Activated B cell treated with CpG ODN at 0.5 μM for 24 hours (primary cell): ENCODE results near the gene ZNF746. TPM values are rescaled to one million over a fixed set of nuclear protein-coding genes. Genes with fewer than 3 reads are reported as not detected.
"Not testable (repeated sequence)": the region's sequence is repeated elsewhere in the genome, so short reads cannot be mapped to it uniquely, and the experiment has no call there.

ENCODE experiments used
- ATAC-seq: fragments of 200-7000 bp; cut with Tn5 transposase; one replicate; pipeline ENCODE4 v1.10.0; 2021; ENCODE audit warnings: low read depth, mild to moderate bottlenecking, moderate library complexity
- CTCF ChIA-PET: fragments of 350-600 bp; sonication (Branson Sonifier 250); formaldehyde crosslinking; loops from one replicate; lab custom pipeline; 2021; ENCODE audit warnings: antibody characterized with exemption; lab: Charles Lee
- POLR2A ChIA-PET: fragments of 350-600 bp; sonication (Branson Sonifier 250); formaldehyde crosslinking; loops from one replicate; lab custom pipeline; 2021; ENCODE audit warnings: antibody characterized with exemption; lab: Charles Lee
- DNase-seq: peaks from one replicate; pipeline ENCODE4 v3.0.0; 2022
- H3K27ac Mint-ChIP-seq: one replicate; pipeline ENCODE4 v1.8.0; 2020; ENCODE audit warnings: mixed read lengths
- H3K27me3 Mint-ChIP-seq: one replicate; pipeline ENCODE4 v1.8.0; 2021; ENCODE audit warnings: mixed read lengths
- H3K36me3 Mint-ChIP-seq: one replicate; pipeline ENCODE4 v1.8.0; 2021; ENCODE audit warnings: low read depth, mixed read lengths
- H3K4me1 Mint-ChIP-seq: one replicate; pipeline ENCODE4 v1.8.0; 2021; ENCODE audit warnings: mixed read lengths
- H3K4me3 Mint-ChIP-seq: one replicate; pipeline ENCODE4 v1.8.0; 2020; ENCODE audit warnings: mild to moderate bottlenecking, mixed read lengths
- H3K9me3 Mint-ChIP-seq: one replicate; pipeline ENCODE4 v1.8.0; 2020; ENCODE audit warnings: mixed read lengths
- CTCF ChIP-seq: fragments of 200-600 bp; IDR thresholded peaks from one replicate; pipeline ENCODE4 v1.8.0; 2022; ENCODE audit warnings: antibody characterized with exemption, mild to moderate bottlenecking
- intact Hi-C: fragments of 100-400 bp; cut with micrococcal nuclease; formaldehyde crosslinking; loops from one replicate; pipeline ENCODE4 v1.15.1; 2024
- total RNA-seq: library from RNA; stranded (reverse); gene quantifications from 2 replicates; pipeline ENCODE4 v1.2.3, GENCODE V29; 2022

ZNF746 gene
- total RNA-seq, 1 donor from 2014 or later, result 28.4 TPM

- Mint-ChIP-seq H3K27ac (no peak overlapping the region), H3K9me3 (no peaks in the 10 kb centered on the region), H3K36me3 (peaks cover 75% of the 10 kb centered on the region), H3K27me3 (no peaks in the 10 kb centered on the region), H3K4me1 (no peaks in the 10 kb centered on the region), H3K4me3 (no peak overlapping the region)
- ChIA-PET POLR2A (no interaction called here), CTCF (no interaction called here)
- TF ChIP-seq CTCF, result no peak
- DNase-seq (no peak), ATAC-seq (no peak)
- intact Hi-C loops, result no loop called here
These were observed 46.8 kb downstream of the ZNF746 start for GRCh38 chr7:149450821-149451220.

GRCh38 chr7:149449897-149450296 is 47.7 kb downstream of the ZNF746 start:
- no peaks in the 10 kb centered on the region for H3K9me3 Mint-ChIP-seq
- no peaks in the 10 kb centered on the region for H3K4me1 Mint-ChIP-seq
- CTCF ChIA-PET, result no interaction called here
- no peak overlapping the region for H3K27ac Mint-ChIP-seq
- H3K36me3 Mint-ChIP-seq, result peaks cover 68% of the 10 kb centered on the region
- POLR2A ChIA-PET, result no interaction called here
- no peak overlapping the region for H3K4me3 Mint-ChIP-seq
- intact Hi-C loops, result no loop called here
- no peaks in the 10 kb centered on the region for H3K27me3 Mint-ChIP-seq
- no peak for ATAC-seq
- no peak for DNase-seq
- TF ChIP-seq CTCF, result no peak

- no peaks in the 10 kb centered on the region for H3K9me3 Mint-ChIP-seq
- H3K4me1 Mint-ChIP-seq, result no peaks in the 10 kb centered on the region
- no peak overlapping the region for H3K4me3 Mint-ChIP-seq
- TF ChIP-seq CTCF, result no peak
- H3K27me3 Mint-ChIP-seq, result no peaks in the 10 kb centered on the region
- intact Hi-C loops, result no loop called here
- POLR2A ChIA-PET, result no interaction called here
- DNase-seq, result no peak
- H3K36me3 Mint-ChIP-seq, result peaks cover 67% of the 10 kb centered on the region
- no peak overlapping the region for H3K27ac Mint-ChIP-seq
- CTCF ChIA-PET, result no interaction called here
- no peak for ATAC-seq
These were observed 48.6 kb downstream of the ZNF746 start for GRCh38 chr7:149448961-149449360.

GRCh38 chr7:149446026-149446425 is 51.6 kb downstream of the ZNF746 start:
- H3K9me3 Mint-ChIP-seq, POLR2A ChIA-PET, CTCF ChIA-PET, H3K4me3 Mint-ChIP-seq, H3K27ac Mint-ChIP-seq, DNase-seq, H3K27me3 Mint-ChIP-seq, ATAC-seq, intact Hi-C loops, H3K4me1 Mint-ChIP-seq: not testable (repeated sequence)
- peaks cover 60% of the 10 kb centered on the region for H3K36me3 Mint-ChIP-seq

- POLR2A ChIA-PET, result no interaction called here
- TF ChIP-seq CTCF, result no peak
- H3K4me1 Mint-ChIP-seq, result no peaks in the 10 kb centered on the region
- H3K27ac Mint-ChIP-seq, result no peak overlapping the region
- CTCF ChIA-PET, result no interaction called here
- no peak for ATAC-seq
- H3K27me3 Mint-ChIP-seq, result no peaks in the 10 kb centered on the region
- DNase-seq, result no peak
- intact Hi-C loops, result no loop called here
- no peaks in the 10 kb centered on the region for H3K9me3 Mint-ChIP-seq
- peaks cover 51% of the 10 kb centered on the region for H3K36me3 Mint-ChIP-seq
- H3K4me3 Mint-ChIP-seq, result no peak overlapping the region
These were observed 53.3 kb downstream of the ZNF746 start for GRCh38 chr7:149444287-149444686.

- Mint-ChIP-seq H3K4me1 (no peaks in the 10 kb centered on the region), H3K4me3 (no peak overlapping the region), H3K27ac (no peak overlapping the region), H3K9me3 (no peaks in the 10 kb centered on the region), H3K36me3 (peaks cover 45% of the 10 kb centered on the region), H3K27me3 (no peaks in the 10 kb centered on the region)
- TF ChIP-seq CTCF, result no peak
- no peak for ATAC-seq
- no peak for DNase-seq
- ChIA-PET CTCF (no interaction called here), POLR2A (no interaction called here)
- intact Hi-C loops, result no loop called here
These were observed 54.1 kb downstream of the ZNF746 start for GRCh38 chr7:149443523-149443922.
